HG02571 (cell line): Measurements from ENCODE around the gene HTRA2.

ENCODE experiments used
- ATAC-seq: cut with Tn5 transposase; IDR thresholded peaks from one replicate; pipeline ENCODE4 v1.9.1; 2021; ENCODE audit warnings: mild to moderate bottlenecking, moderate library complexity; ENCODE audit not compliant: unreplicated experiment

HTRA2 gene

GRCh38 chr2:74514368-74515270 is 15.1 kb upstream of the HTRA2 start, which contains the start of gene TLX2:
TLX2 (plus strand) TSS chr2:74514450; CDS start chr2:74514807, 357 bp downstream.
- ATAC-seq: no peak

- no peak for ATAC-seq
These were observed 14.3 kb upstream of the HTRA2 start for GRCh38 chr2:74515271-74515980.

GRCh38 chr2:74515981-74516633 is 13.6 kb upstream of the HTRA2 start:
- no peak for ATAC-seq

- no peak for ATAC-seq
These were observed 13.1 kb upstream of the HTRA2 start for GRCh38 chr2:74516650-74517049.

GRCh38 chr2:74522516-74522915 is 7.2 kb upstream of the HTRA2 start:
- no peak for ATAC-seq

- ATAC-seq: no peak
These were observed 5.7 kb upstream of the HTRA2 start for GRCh38 chr2:74524005-74524404.

- ATAC-seq: no peak
These were observed 4.6 kb upstream of the HTRA2 start for GRCh38 chr2:74524955-74525716.

GRCh38 chr2:74525717-74526648 is 3.8 kb upstream of the HTRA2 start, which contains the start of gene DQX1:
DQX1 (minus strand) TSS chr2:74526231; CDS start chr2:74525729, 502 bp downstream.
- no peak for ATAC-seq

- ATAC-seq: no peak
These were observed 3.0 kb upstream of the HTRA2 start for GRCh38 chr2:74526649-74527230.

- ATAC-seq: no peak
These were observed 2.0 kb upstream of the HTRA2 start for GRCh38 chr2:74527741-74528140.

- ATAC-seq: peak; percentile 8
These were observed 955 bp upstream of the HTRA2 start for GRCh38 chr2:74528600-74529356.

- ATAC-seq: no peak
These were observed 780 bp downstream of the HTRA2 start for GRCh38 chr2:74530239-74531187.

- ATAC-seq: no peak
These were observed 1.9 kb downstream of the HTRA2 start for GRCh38 chr2:74531666-74532065.

- no peak for ATAC-seq
These were observed 2.5 kb downstream of the HTRA2 start for GRCh38 chr2:74532222-74532621.

- ATAC-seq: no peak
These were observed 3.7 kb downstream of the HTRA2 start for GRCh38 chr2:74533464-74533863.

- ATAC-seq: no peak
These were observed 4.7 kb downstream of the HTRA2 start for GRCh38 chr2:74534411-74534810.

GRCh38 chr2:74535440-74535965 is 5.8 kb downstream of the HTRA2 start:
- ATAC-seq: no peak
